ENCODE measurements around the gene ZNF185.
"Not testable (repeated sequence)": the region's sequence is repeated elsewhere in the genome, so short reads cannot be mapped to it uniquely, and the experiment has no call there.

Gene ZNF185

DNA sequence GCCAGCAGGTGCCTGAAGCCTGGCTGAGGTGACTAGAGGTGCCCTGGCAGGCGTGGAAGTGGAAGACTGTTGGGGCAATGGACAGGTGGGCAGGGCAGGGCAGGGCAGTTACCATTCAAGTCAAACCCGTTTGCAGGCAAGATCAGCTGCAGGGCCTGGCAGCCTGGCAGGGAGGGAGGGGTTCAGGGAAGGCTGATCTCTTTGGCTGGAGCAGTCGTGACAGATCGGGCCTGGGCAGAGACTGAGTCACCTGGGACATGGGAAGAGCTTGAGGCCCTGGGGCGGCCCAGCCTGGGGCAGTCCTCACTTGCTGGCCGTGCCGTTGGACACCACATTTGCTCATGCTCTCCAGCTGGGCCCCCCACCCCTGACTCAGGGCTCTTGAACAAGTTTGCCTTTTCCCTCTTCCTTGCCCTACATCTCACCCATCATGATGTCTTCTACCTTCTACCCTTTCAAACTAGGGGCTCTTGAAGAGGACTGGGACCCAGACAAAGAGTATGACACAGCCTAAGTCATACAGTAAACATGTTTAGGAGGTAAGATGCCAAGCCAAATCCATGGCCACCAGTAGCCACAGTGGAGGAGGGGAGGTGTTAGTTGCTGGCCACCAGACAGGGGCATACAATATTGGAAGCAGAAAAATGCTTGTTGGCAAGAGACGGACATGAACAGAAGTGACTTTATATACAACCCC lies 2.0 kb upstream of the ZNF185 start:
- DNase-seq (ENCODE audit: low spot score): no peak

- DNase-seq (ENCODE audit: low spot score): no peak
These were observed 1.4 kb upstream of the ZNF185 start for GRCh38 chrX:152896450-152896849.

- DNase-seq (ENCODE audit: low spot score): no peak
These were observed 575 bp downstream of the ZNF185 start for GRCh38 chrX:152898442-152898841.

- no peak for DNase-seq (ENCODE audit: low spot score)
These were observed 1.4 kb downstream of the ZNF185 start for GRCh38 chrX:152899111-152899873.

GRCh38 chrX:152899874-152900719 lies 2.2 kb downstream of the ZNF185 start:
- no peak for DNase-seq (ENCODE audit: low spot score)

DNA sequence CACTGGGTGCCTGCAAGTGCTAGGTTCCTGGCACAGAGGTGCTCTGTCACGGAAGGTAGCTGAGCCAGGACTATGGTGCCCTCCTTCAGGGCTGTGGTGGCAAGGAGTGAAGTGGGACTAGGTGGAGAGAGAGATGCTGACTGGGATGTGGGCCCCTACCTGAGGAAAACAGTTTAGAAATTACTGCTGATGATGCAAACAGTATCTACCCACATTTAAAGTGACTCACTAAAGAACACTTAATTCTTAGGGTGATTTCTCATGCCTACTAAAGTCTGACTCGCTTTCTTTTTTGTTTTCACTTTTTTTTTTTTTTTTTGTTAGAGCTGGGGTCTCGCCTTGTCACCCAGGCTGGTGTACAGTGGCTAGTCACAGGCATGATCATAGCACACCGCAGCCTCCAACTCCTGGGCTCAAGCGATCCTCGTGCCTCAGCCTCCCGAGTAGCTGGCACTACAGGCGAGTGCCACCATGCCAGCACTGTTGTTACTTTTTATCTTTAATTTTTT lies 3.1 kb downstream of the ZNF185 start:
- no peak for DNase-seq (ENCODE audit: low spot score)

- DNase-seq (ENCODE audit: low spot score): no peak
These were observed 4.1 kb downstream of the ZNF185 start for GRCh38 chrX:152901816-152902501.

GRCh38 chrX:152902502-152902820 lies 4.6 kb downstream of the ZNF185 start:
- DNase-seq (ENCODE audit: low spot score): no peak

GRCh38 chrX:152903589-152903988 lies 5.7 kb downstream of the ZNF185 start:
- DNase-seq (ENCODE audit: low spot score): no peak

DNA sequence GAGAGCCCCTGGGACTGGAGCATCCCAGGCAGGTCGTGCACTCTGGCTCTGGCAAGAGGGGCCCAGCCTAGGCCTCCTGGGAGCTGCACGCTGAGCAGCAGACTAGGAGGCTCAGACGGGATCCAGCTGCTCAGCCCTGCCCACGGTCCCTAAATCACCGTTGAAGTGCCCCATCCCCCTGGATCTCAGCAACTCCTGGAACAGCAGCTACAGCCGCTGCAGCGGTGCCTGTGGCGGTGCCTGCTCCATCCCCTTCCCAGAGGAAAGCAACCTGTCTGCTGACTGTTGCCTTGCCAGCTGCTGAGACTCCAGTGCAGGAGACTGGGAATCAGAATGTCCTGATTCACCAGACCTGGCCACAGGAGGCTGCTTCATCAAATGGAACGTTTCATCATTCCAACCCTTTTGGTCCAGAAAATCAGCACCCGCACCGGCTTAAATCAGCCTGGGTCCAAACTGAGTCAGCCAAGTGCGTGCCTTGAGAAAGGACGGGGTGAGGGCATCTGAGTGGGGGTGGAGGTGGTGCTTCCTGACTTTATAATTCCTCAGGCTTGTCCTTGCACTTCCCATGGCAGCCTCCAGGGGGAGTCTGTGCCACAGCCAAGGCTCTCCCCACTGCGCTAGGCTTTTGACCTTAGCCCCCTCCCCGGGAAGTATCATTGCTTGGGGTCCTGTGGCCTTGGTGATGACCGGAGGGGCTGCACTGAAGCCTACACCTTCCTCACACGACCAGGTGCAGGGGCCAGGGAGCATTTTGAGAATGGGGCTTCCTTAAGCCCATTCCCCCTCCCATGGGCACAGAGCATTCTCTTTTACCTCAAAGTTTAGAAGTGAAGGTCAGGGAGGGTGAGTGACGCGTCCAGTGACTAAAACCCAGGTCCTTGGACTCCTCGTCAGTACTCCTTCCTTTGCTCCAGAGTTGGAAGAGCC lies 6.5 kb downstream of the ZNF185 start:
- DNase-seq (ENCODE audit: low spot score): peak; percentile 75

GRCh38 chrX:152905081-152905420 lies 7.2 kb downstream of the ZNF185 start:
- DNase-seq (ENCODE audit: low spot score): no peak

DNA sequence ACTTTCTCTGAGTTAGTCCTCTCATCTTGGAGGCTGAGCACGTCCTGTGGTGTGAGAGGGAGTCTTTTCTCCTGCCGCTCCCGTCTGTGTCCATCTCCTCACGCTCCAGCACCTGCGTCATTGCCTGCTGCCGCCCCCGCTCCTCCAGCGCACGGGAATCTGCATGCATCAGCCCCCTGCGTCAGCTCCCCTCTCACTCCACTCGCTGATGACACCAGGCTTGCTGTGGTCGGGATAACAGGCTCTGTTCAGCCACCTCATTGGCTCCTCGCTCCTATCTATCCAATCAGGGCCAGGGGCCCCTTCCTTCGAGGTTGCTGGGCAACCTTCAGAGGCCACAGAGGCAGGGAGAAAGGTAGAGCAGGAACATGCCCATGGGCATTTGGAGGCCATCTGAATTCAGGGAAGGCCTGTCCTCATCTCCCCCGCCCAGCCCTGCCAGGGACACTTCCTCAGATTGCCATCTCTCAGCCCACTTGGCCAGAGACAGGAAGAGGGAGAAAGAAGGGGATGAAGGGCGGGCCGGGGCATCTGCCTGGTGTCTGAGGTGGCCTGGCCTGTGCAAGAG lies 9.3 kb downstream of the ZNF185 start:
- peak; percentile 81 for DNase-seq (ENCODE audit: low spot score)

DNA sequence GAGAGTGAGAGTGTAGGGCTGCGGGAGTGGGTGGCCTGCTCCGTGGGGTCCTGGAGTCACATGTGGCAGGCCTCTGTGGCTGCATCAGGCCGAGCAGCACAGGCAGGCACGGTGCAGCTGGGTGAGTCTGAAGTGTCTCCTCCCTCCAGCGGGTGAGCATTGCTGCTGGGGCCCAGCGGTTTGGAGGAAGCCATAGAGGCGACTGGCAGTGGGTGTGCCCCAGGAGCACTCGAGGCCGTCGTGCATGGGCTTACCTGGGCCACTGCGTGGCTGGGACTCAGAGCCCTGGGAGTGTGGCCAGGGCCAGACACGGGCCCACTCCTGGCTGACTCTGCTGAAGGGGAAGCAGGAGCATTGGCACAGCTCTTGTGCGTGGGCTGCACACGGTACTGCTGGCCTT lies 10.6 kb downstream of the ZNF185 start:
- DNase-seq (ENCODE audit: low spot score): no peak

GRCh38 chrX:152910018-152910417 lies 12.2 kb downstream of the ZNF185 start:
- DNase-seq (ENCODE audit: low spot score): not testable (repeated sequence)

GRCh38 chrX:152912106-152912505 lies 14.2 kb downstream of the ZNF185 start:
- no peak for DNase-seq (ENCODE audit: low spot score)

- DNase-seq (ENCODE audit: low spot score): no peak
These were observed 14.8 kb downstream of the ZNF185 start for GRCh38 chrX:152912641-152913040.

DNA sequence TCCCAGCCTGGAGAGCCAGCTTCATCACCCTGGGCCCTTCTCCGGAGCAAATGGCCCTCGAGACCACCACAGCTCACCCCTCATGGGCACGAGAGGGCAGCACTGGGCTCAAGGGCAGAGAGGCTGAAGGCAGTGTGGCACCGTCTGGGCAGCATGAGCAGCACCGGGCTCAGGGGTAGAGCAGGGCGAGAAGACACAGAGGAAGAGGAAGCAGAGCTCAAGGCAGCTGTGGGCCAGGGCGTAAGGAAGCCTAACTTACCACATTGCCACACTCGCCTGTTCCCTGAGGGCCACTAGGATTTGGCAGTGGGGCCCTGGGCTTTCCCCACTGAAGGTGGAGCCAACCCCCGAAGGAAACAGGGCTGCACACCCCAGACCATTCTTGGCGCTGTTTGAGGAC lies 15.5 kb downstream of the ZNF185 start:
- DNase-seq (ENCODE audit: low spot score): no peak

DNA sequence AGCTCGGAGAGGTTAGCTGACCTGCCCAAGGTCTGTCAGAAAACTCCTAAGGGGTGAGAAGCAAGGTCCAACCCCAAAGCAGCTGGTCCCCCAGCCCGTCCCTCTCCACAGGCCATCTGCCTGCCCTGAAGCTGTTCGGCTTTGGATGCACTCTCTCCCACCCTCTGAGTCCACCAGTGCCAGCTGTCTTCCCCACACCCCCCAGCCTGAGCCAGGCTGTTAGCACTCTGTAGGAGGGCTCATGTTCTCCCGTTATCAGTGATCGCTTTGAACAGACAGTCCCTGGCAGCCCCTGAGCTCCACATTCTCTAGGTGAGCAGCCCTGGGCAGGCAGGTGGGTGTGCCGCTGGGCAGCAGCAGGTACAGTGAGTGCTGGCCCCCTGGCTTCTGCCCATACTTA lies 16.0 kb downstream of the ZNF185 start:
- DNase-seq (ENCODE audit: low spot score): no peak

- peak; percentile 77 for DNase-seq (ENCODE audit: low spot score)
These were observed 17.8 kb downstream of the ZNF185 start for GRCh38 chrX:152915541-152916241.

Data from iPS-NIHi11 (cell line).